Measurements from ENCODE around the gene PHKB.

DNA sequence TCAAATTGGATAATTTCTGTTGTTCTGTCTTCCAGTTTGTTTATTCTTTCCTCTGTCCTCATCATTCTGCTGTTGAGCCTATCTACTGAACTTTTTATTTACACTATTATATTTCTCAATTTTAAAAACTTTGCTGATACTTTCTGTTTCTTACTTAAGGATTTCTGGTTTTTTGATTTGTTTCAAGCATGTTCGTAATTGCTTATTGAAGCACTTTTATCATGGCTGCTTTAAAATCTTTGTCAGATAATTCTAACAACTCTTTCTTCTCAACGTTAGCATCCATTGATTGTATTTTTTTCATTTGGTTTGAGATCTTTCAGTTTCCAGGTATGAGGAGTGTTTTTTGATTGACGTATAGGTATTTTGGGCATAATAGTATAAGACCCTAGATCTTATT lies 116.9 kb downstream of the PHKB start:
- TF ChIP-seq POLR2AphosphoS5 (IDR thresholded peaks at IDR 0.05) (no peak), EZH2 (IDR thresholded peaks at IDR 0.05; ENCODE audit: borderline replicate concordance, insufficient read depth, low read length, poor library complexity, severe bottlenecking) (no peak)
- TF ChIP-seq, protein P1, sequence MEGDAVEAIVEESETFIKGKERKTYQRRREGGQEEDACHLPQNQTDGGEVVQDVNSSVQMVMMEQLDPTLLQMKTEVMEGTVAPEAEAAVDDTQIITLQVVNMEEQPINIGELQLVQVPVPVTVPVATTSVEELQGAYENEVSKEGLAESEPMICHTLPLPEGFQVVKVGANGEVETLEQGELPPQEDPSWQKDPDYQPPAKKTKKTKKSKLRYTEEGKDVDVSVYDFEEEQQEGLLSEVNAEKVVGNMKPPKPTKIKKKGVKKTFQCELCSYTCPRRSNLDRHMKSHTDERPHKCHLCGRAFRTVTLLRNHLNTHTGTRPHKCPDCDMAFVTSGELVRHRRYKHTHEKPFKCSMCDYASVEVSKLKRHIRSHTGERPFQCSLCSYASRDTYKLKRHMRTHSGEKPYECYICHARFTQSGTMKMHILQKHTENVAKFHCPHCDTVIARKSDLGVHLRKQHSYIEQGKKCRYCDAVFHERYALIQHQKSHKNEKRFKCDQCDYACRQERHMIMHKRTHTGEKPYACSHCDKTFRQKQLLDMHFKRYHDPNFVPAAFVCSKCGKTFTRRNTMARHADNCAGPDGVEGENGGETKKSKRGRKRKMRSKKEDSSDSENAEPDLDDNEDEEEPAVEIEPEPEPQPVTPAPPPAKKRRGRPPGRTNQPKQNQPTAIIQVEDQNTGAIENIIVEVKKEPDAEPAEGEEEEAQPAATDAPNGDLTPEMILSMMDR (IDR thresholded peaks at IDR 0.05; ENCODE audit: poor library complexity, severe bottlenecking): no peak
- TF ChIP-seq, protein P2, sequence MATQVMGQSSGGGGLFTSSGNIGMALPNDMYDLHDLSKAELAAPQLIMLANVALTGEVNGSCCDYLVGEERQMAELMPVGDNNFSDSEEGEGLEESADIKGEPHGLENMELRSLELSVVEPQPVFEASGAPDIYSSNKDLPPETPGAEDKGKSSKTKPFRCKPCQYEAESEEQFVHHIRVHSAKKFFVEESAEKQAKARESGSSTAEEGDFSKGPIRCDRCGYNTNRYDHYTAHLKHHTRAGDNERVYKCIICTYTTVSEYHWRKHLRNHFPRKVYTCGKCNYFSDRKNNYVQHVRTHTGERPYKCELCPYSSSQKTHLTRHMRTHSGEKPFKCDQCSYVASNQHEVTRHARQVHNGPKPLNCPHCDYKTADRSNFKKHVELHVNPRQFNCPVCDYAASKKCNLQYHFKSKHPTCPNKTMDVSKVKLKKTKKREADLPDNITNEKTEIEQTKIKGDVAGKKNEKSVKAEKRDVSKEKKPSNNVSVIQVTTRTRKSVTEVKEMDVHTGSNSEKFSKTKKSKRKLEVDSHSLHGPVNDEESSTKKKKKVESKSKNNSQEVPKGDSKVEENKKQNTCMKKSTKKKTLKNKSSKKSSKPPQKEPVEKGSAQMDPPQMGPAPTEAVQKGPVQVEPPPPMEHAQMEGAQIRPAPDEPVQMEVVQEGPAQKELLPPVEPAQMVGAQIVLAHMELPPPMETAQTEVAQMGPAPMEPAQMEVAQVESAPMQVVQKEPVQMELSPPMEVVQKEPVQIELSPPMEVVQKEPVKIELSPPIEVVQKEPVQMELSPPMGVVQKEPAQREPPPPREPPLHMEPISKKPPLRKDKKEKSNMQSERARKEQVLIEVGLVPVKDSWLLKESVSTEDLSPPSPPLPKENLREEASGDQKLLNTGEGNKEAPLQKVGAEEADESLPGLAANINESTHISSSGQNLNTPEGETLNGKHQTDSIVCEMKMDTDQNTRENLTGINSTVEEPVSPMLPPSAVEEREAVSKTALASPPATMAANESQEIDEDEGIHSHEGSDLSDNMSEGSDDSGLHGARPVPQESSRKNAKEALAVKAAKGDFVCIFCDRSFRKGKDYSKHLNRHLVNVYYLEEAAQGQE (IDR thresholded peaks at IDR 0.05; ENCODE audit: borderline replicate concordance): no peak
